Glutamatergic neuron (in vitro differentiated cells): ENCODE results near the gene ZNF230. TPM values are rescaled to one million over a fixed set of nuclear protein-coding genes. Genes with fewer than 3 reads are reported as not detected.

Source experiments
- DNase-seq: peaks from one replicate; pipeline ENCODE4 v3.0.0; 2022
- H3K27ac Mint-ChIP-seq: one replicate; pipeline ENCODE4 v1.8.0; 2020; ENCODE audit warnings: mild to moderate bottlenecking, mixed read lengths, inconsistent platforms; ENCODE audit not compliant: unreplicated experiment
- H3K27me3 Mint-ChIP-seq: one replicate; pipeline ENCODE4 v1.8.0; 2020; ENCODE audit warnings: mild to moderate bottlenecking, moderate library complexity, mixed read lengths, inconsistent platforms; ENCODE audit not compliant: unreplicated experiment
- H3K36me3 Mint-ChIP-seq: one replicate; pipeline ENCODE4 v1.8.0; 2020; ENCODE audit warnings: mild to moderate bottlenecking, mixed read lengths, inconsistent platforms; ENCODE audit not compliant: unreplicated experiment
- H3K4me1 Mint-ChIP-seq: one replicate; pipeline ENCODE4 v1.8.0; 2020; ENCODE audit warnings: mild to moderate bottlenecking, low read depth, mixed read lengths, inconsistent platforms; ENCODE audit not compliant: unreplicated experiment
- H3K4me3 Mint-ChIP-seq: one replicate; pipeline ENCODE4 v1.8.0; 2020; ENCODE audit warnings: mild to moderate bottlenecking, mixed read lengths, inconsistent platforms; ENCODE audit not compliant: unreplicated experiment
- H3K9me3 Mint-ChIP-seq: one replicate; pipeline ENCODE4 v1.8.0; 2020; ENCODE audit warnings: mild to moderate bottlenecking, moderate library complexity, mixed read lengths, inconsistent platforms; ENCODE audit not compliant: unreplicated experiment
- total RNA-seq: library from RNA; stranded (reverse); fragmentation: NEBNext Ultra II Directional; extraction: Animal tissue kit (Norgen Biotek cat#: 25700); gene quantifications from one replicate; pipeline ENCODE4 v1.2.1, GENCODE V29; 2021; ENCODE audit not compliant: unreplicated experiment
- TF ChIP-seq, protein P1 (sequence below): fragments of 200-600 bp; sonication (generic); IDR thresholded peaks from one replicate; pipeline ENCODE4 v1.5.0; 2021; ENCODE audit not compliant: partially characterized antibody, unreplicated experiment

Gene ZNF230
- total RNA-seq, 1 donor from 2014 or later, result 2.8 TPM

DNA sequence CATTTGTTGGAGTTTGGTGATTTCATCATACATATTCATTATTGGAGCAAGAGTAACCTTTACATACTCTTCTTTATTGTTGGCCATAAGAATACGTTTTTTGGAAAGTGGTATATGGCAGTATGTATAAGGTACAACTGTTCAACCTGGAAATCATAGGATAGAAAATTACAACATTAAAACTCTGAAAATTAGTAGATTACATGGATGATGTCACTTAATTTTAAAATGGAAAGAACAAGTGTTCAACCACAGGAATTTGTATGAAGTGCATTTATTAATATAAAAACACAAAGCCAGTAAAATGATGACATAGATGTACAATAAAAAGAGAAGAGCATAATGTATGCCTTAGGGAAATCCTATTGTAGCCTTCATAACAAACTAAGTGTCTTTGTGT is 26.0 kb upstream of the ZNF230 start:
- Mint-ChIP-seq H3K9me3 (peaks cover 28% of the 10 kb centered on the region), H3K36me3 (peaks cover 42% of the 10 kb centered on the region), H3K4me1 (no peaks in the 10 kb centered on the region), H3K4me3 (no peak overlapping the region), H3K27ac (no peak overlapping the region), H3K27me3 (peaks cover 3% of the 10 kb centered on the region)
- TF ChIP-seq, protein P1, sequence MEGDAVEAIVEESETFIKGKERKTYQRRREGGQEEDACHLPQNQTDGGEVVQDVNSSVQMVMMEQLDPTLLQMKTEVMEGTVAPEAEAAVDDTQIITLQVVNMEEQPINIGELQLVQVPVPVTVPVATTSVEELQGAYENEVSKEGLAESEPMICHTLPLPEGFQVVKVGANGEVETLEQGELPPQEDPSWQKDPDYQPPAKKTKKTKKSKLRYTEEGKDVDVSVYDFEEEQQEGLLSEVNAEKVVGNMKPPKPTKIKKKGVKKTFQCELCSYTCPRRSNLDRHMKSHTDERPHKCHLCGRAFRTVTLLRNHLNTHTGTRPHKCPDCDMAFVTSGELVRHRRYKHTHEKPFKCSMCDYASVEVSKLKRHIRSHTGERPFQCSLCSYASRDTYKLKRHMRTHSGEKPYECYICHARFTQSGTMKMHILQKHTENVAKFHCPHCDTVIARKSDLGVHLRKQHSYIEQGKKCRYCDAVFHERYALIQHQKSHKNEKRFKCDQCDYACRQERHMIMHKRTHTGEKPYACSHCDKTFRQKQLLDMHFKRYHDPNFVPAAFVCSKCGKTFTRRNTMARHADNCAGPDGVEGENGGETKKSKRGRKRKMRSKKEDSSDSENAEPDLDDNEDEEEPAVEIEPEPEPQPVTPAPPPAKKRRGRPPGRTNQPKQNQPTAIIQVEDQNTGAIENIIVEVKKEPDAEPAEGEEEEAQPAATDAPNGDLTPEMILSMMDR, result no peak
- no peak for DNase-seq

GRCh38 chr19:43983544-43983911 is 19.2 kb upstream of the ZNF230 start:
- Mint-ChIP-seq H3K36me3 (peaks cover 2% of the 10 kb centered on the region), H3K4me1 (no peaks in the 10 kb centered on the region), H3K27ac (no peak overlapping the region), H3K27me3 (no peaks in the 10 kb centered on the region), H3K4me3 (peak overlapping the region; percentile 55), H3K9me3 (peaks cover 6% of the 10 kb centered on the region)
- TF ChIP-seq, protein P1, result no peak
- DNase-seq, result no peak

DNA sequence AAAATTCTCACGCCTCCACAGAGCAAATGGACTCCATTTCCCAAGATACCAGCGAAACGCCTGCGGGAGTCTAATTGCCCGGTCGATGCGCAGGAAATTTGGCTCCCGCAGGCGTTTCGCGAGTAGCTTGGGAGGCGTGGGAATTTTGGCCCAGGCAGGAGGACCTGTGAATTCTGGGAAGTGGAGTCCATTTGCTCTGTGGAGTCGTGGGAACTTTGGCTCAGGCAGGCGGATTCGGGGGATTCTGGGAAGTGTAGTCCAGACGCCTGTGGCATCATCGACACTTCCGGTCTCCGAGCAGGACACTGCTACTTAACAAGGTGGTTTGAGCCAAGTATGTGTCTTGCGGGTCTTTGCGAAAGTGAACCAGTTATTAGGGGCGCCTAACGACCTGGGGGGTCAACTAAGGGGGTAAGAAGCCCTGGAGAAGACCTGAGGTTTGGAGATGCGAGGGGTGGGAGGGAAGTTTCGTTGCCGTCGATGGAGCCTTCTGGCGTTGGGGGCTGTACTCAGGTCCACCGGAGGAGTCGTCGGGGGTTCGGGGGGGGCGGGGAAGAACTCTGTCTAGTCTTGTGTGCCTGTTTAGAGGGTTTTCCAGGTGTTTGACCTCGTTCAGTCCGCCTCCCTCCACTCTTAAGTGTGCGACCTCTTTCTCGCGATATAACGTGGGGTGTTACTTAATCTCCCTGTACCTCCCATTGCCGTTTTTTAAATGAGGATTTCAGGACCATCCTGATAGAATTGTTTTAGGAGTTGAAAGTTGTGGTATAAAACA is 18.7 kb upstream of the ZNF230 start, which contains the start of gene ZNF155:
ZNF155 (plus strand) TSS at position 277 of the 775 bp plus-strand sequence. CDS start 4,356 bp downstream, outside the sequence.
- TF ChIP-seq, protein P1, result no peak
- Mint-ChIP-seq H3K36me3 (no peaks in the 10 kb centered on the region), H3K27me3 (no peaks in the 10 kb centered on the region), H3K4me3 (peak within 1 kb of the TSS; percentile 93), H3K4me1 (no peaks in the 10 kb centered on the region), H3K27ac (peak within 1 kb of the TSS; percentile 64), H3K9me3 (peaks cover 6% of the 10 kb centered on the region)
- DNase-seq, result peak; percentile 85

- Mint-ChIP-seq H3K27ac (peak overlapping the region; percentile 28), H3K27me3 (no peaks in the 10 kb centered on the region), H3K36me3 (peaks cover 2% of the 10 kb centered on the region), H3K4me3 (peak overlapping the region; percentile 93), H3K4me1 (no peaks in the 10 kb centered on the region), H3K9me3 (peaks cover 6% of the 10 kb centered on the region)
- no peak for DNase-seq
- TF ChIP-seq, protein P1, result no peak
Observed at GRCh38 chr19:43984687-43985000, 18.1 kb upstream of the ZNF230 start.

DNA sequence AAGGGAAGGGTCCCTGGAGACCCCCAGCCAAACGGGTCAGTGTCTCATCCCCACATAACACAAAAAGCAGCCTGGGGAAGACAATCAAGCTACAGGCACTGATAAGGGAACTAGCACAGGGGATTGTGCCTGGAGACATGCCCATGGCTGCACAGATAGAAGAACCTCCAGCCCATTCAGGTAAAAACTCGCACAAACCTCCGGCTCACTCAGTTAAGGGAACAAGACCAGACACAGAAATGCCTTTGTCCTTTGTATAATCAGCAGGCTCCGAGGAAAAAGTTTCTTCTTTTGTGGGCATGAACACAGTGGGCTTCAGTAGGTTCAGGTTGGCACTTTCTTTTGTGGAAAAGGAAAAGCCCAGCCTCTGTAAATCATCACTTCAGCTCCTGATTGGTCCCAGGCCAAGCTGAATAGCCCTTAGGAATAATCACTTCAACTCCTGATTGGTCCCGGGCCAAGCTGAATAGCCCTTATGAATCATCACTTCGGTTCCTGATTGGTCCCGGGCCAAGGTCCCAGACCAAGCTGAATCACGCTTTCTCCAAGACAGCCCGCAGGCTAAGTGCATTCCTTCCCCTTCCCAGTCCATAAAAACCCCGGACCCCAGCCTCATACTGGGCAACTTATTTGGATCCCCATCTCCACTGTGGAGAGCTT is 5.0 kb upstream of the ZNF230 start:
- Mint-ChIP-seq H3K9me3 (peaks cover 6% of the 10 kb centered on the region), H3K27me3 (no peaks in the 10 kb centered on the region), H3K27ac (no peak overlapping the region), H3K36me3 (peaks cover 17% of the 10 kb centered on the region), H3K4me3 (no peak overlapping the region), H3K4me1 (no peaks in the 10 kb centered on the region)
- TF ChIP-seq, protein P1, result no peak
- DNase-seq, result no peak
